HG03025 (cell line): ENCODE results near the gene BHLHA15.

ENCODE experiments used
- ATAC-seq: cut with Tn5 transposase; IDR thresholded peaks from one replicate; pipeline ENCODE4 v1.9.1; 2021; ENCODE audit warnings: mild to moderate bottlenecking, moderate library complexity; ENCODE audit not compliant: unreplicated experiment, low FRiP score

The BHLHA15 gene

GRCh38 chr7:98223351-98223897, 12.2 kb downstream of the BHLHA15 start:
- no peak for ATAC-seq

- no peak for ATAC-seq
Measured at GRCh38 chr7:98223898-98224700, 12.9 kb downstream of the BHLHA15 start.

DNA sequence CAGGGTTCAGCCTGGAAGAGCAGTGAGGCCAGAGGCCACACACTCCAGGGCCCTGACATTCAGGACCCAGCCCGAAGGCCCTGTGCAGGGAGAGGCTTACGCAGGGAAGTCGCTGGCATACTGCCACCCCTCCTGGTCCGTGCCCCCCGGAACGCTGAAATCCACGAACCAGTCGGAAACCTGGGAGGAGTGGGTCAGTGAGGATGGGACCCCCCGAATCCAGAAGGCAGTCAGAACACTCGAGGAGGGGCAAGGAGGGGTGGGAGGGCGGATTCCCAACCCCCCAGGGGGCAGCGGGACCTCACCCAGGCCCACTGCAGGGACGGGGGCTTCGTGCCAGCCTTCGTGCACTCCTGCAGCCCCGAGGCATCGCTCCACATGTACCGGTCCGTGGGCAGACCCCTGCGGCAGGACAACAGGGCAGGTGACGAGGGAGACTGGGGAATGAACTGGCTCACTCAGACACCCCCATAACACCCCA, 13.5 kb downstream of the BHLHA15 start:
- no peak for ATAC-seq

DNA sequence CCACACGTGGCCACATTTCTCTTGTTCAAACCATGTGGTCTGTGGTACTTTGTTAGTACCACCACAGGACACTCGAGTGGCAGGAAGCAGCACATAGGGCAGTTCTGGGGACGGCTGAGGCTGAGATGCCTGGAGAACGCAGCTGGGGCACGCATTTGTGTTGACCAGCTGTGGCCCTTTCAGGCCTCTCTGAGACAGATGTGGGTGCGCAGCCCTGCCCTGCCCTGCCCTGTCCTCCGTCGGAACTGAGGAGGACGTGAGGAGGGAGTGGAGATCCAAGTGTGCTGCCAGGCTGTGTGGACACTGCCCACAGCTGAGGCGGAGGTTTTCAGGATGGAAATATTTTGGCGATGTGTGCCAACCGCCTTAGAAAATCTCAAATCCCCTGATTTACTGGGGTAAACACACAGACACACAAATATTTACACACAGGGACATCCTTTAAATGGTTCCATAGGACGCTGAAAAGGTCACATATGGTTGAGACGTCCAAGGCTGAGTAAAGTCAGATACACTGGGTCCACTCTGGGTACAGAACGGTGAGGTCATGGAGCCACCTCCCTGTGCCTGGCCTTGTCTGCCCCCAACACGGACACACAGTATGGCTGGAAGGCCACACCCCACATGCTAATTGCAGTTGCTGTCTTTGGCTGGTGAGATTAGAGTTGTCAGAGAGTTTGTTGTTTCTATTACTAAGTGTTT, 14.8 kb downstream of the BHLHA15 start:
- ATAC-seq: no peak

- no peak for ATAC-seq
Measured at GRCh38 chr7:98227939-98228338, 16.7 kb downstream of the BHLHA15 start.

DNA sequence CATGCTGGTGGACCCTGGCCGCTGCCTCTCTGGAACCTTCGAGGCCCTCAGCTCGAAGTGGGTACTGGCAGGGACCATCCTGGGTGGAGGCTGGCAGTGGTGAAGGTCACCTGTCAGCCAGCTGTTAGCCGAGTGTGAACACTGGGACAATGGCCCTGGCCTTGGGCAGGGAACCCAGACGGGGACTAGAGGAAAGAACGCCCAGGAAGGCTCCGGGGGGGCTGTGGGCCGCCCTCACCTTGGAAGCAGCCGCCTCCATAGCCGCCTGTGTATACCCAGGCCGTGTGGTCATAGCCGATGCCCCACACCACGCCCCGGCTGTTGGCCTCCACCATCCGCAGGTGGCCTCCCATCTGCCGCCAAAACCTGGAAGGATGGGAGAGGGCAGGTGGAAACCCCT, 17.6 kb downstream of the BHLHA15 start:
- no peak for ATAC-seq

- no peak for ATAC-seq
Measured at GRCh38 chr7:98229441-98229840, 18.2 kb downstream of the BHLHA15 start.

GRCh38 chr7:98229991-98230745, 18.9 kb downstream of the BHLHA15 start:
- no peak for ATAC-seq

DNA sequence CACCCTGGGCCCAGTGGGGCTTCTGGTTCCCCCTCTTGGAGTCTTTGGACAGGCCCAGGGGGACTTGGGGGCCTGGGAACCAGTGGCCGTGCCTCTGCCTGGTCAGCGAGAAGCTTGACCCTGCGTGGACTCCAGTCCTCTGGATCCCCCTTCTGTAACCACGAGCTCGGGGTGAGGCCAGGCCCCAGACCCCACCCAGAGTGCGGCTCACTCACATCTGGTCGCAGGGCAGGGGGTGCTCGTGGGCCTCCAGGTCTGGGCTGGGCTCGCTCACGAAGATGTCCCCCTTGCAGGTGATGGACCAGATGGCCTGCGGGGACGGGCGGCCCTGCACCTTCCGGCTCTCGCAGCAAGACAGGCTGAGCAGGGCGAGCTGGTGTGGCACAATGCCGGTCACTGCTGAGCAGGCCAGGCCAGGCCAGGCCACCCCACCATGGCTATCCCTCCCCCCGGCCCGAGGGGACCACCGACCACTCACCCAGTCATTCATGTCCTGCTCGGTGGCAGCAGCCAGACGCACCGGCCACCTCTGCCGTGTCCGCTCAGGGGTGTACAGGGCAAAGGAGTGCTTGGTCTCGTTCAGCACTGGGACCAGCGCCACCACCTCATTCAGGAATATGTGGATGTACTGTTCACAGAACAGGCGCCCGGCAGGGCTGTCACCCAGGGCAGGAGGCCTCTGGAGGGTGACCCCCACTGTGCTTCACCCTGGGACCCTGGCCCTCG, 19.7 kb downstream of the BHLHA15 start:
- ATAC-seq: no peak

GRCh38 chr7:98231493-98232262, 20.4 kb downstream of the BHLHA15 start:
- no peak for ATAC-seq

DNA sequence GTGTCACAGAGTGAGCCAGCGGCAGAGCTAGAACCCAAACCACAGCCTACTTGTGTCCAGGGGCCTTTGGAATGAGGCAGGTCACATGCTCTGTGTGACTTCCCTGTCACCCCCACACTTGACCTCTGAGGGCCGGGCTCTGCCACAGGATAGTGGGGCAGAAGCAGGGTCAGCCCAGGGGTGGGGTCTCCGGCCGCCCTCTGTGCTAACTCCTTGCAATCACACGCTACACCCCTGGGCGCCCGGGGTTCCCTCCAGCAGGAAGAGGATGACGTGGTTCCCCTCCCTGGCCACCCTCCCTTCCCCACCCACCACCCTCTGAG, 21.0 kb downstream of the BHLHA15 start:
- ATAC-seq: no peak

DNA sequence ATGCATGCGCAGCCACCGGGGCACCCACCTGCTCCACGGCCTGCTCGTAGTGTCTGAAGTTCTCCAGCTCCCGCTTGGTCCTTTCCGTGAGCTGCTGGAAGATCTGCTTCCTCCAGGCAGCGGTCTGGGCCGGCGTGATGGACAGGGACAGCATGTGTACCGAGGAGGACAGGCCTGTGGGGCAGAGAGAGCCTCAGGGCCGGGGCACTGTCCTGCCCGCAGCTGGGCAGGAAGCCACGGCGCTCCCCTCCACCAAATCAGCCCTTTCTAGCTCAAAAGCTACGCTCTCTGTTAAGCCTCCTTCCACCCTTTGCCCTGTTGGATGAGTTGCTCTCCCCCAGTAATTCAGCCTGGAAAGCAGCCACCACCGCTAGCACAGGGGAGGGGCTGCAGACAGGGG, 21.6 kb downstream of the BHLHA15 start:
- ATAC-seq: no peak

GRCh38 chr7:98233219-98234070, 22.2 kb downstream of the BHLHA15 start:
- ATAC-seq: no peak

- no peak for ATAC-seq
Measured at GRCh38 chr7:98234429-98235147, 23.3 kb downstream of the BHLHA15 start.

- ATAC-seq: no peak
Measured at GRCh38 chr7:98235901-98236300, 24.7 kb downstream of the BHLHA15 start.

GRCh38 chr7:98236355-98237185, 25.3 kb downstream of the BHLHA15 start:
- no peak for ATAC-seq

DNA sequence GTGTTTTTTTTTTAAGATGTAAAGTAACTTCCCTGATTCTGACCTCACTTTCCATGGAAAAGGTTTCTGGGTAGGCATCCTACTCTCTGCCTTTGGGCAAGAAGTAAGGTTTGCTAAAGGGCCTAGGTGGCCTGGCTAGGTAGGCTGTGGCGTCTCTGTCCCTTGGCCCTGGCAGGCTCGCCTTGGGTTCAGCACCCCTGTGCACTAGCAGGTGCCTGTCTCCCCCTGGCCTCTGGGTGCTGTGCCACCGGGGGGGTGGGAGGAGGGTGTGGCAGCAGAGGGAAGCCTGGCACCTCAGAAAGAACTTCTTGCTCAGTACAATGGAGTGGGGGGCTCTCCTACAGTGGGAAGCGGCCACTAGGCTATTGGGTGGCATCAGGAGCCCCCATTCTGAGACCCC, 26.8 kb downstream of the BHLHA15 start:
- ATAC-seq: no peak
